MCF 10A (cell line): ENCODE results near the gene SOS2. TPM values are rescaled to one million over a fixed set of nuclear protein-coding genes. Genes with fewer than 3 reads are reported as not detected.

Experiments
- BruUV-seq: library from RNA; stranded (reverse); fragments of 400-500 nt; replicated peaks from 2 replicates; lab custom pipeline; 2021; lab: Mats Ljungman, UMichigan
- CTCF ChIA-PET: fragments of 300-600 bp; sonication (Branson Sonifier 250); formaldehyde crosslinking; extraction: SDS; loops from one replicate; lab custom pipeline; 2021; ENCODE audit warnings: antibody characterized with exemption, inconsistent platforms; lab: Yijun Ruan, JAX
- POLR2A ChIA-PET: fragments of 300-600, 350-650 bp; sonication (Branson Sonifier 250); formaldehyde crosslinking; extraction: SDS; loops from one replicate; lab custom pipeline; 2020; ENCODE audit warnings: antibody characterized with exemption, inconsistent platforms; lab: Yijun Ruan, JAX
- DNase-seq: peaks from one replicate; pipeline ENCODE4 v3.0.0-alpha.2; 2018; ENCODE audit not compliant: unreplicated experiment
- H3K27ac Mint-ChIP-seq: one replicate; pipeline ENCODE4 v1.8.0; 2022; ENCODE audit warnings: mild to moderate bottlenecking, low read depth, mixed read lengths; ENCODE audit not compliant: unreplicated experiment
- H3K27me3 Mint-ChIP-seq: one replicate; pipeline ENCODE4 v1.8.0; 2022; ENCODE audit warnings: mixed read lengths; ENCODE audit not compliant: insufficient read depth, unreplicated experiment
- H3K36me3 Mint-ChIP-seq: one replicate; pipeline ENCODE4 v1.8.0; 2022; ENCODE audit warnings: mild to moderate bottlenecking, moderate library complexity, mixed read lengths; ENCODE audit not compliant: insufficient read depth, unreplicated experiment
- H3K4me1 Mint-ChIP-seq: one replicate; pipeline ENCODE4 v1.8.0; 2022; ENCODE audit warnings: mixed read lengths; ENCODE audit not compliant: insufficient read depth, unreplicated experiment
- H3K4me3 Mint-ChIP-seq: one replicate; pipeline ENCODE4 v1.8.0; 2022; ENCODE audit warnings: mild to moderate bottlenecking, moderate library complexity, mixed read lengths; ENCODE audit not compliant: unreplicated experiment
- H3K9me3 Mint-ChIP-seq: one replicate; pipeline ENCODE4 v1.8.0; 2022; ENCODE audit warnings: mixed read lengths; ENCODE audit not compliant: unreplicated experiment
- CTCF ChIP-seq: fragments of 200-600 bp; IDR thresholded peaks from one replicate; pipeline ENCODE4 v1.8.0; 2022; ENCODE audit warnings: antibody characterized with exemption, mild to moderate bottlenecking; ENCODE audit not compliant: unreplicated experiment
- intact Hi-C: fragments of 100-400 bp; cut with micrococcal nuclease; formaldehyde crosslinking; loops from 2 replicates; pipeline ENCODE4 v1.14.1; 2022
- total RNA-seq: library from RNA; stranded (reverse); gene quantifications from 2 replicates; pipeline ENCODE4 v1.2.3, GENCODE V29; 2022

SOS2 gene
- total RNA-seq, 1 experiment from 2014 or later = 19.0 TPM

- intact Hi-C loops = no loop called here
- BruUV-seq = no TSS peak
- no peak for DNase-seq
Measured at GRCh38 chr14:50213795-50214194, 17.6 kb downstream of the SOS2 start.

GRCh38 chr14:50212726-50213125 is 18.7 kb downstream of the SOS2 start:
- no peak for TF ChIP-seq CTCF
- ChIA-PET CTCF (interaction anchor here (0.7 kb wide), 1 partner anchor 943 kb away, joined by 3 read pairs; no protein-coding TSS in a partner anchor), POLR2A (interaction anchor here (1.5 kb wide), 1 partner anchor 13 kb away, joined by 3 read pairs; no protein-coding TSS in a partner anchor)
- Mint-ChIP-seq H3K4me3 (no peak overlapping the region), H3K9me3 (no peaks in the 10 kb centered on the region), H3K27me3 (no peaks in the 10 kb centered on the region), H3K27ac (no peak overlapping the region), H3K4me1 (peaks cover 13% of the 10 kb centered on the region), H3K36me3 (no peaks in the 10 kb centered on the region)
- BruUV-seq = no TSS peak
- DNase-seq = no peak
- intact Hi-C loops = no loop called here

More at GRCh38 chr14:50213795-50214194, 17.6 kb downstream of the SOS2 start:
- CTCF ChIA-PET = interaction anchor here (0.6 kb wide), 1 partner anchor 107 kb away, joined by 5 read pairs; no protein-coding TSS in a partner anchor
- Mint-ChIP-seq H3K27ac (no peak overlapping the region), H3K9me3 (no peaks in the 10 kb centered on the region), H3K4me1 (peaks cover 13% of the 10 kb centered on the region), H3K36me3 (no peaks in the 10 kb centered on the region), H3K4me3 (no peak overlapping the region), H3K27me3 (no peaks in the 10 kb centered on the region)
- POLR2A ChIA-PET = no interaction called here
- TF ChIP-seq CTCF = no peak

DNA sequence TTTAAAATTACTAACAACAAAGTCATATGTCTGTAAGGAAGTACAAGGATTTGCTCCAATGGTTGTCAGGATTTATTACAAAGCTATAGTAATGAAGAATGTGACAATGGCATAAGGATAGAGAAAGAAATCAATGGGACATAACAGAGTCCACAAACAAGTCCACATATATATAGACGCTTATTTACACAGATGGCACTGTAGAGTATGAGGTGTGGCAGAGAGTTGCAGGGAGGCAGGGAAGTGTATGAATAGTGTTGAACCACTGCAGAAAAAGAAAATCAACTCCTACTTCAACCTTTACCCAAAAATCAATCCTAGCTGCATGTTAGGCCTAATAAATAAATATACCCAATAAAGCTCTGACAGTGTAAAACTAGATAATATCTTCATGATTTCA is 21.3 kb downstream of the SOS2 start:
- CTCF ChIA-PET = interaction anchor here (0.6 to 1.0 kb wide), 4 partner anchors 14 to 344 kb away, joined by 3 to 4 read pairs (median 4); no protein-coding TSS in a partner anchor
- H3K27me3 Mint-ChIP-seq = no peaks in the 10 kb centered on the region
- H3K9me3 Mint-ChIP-seq = no peaks in the 10 kb centered on the region
- peaks cover 8% of the 10 kb centered on the region for H3K4me1 Mint-ChIP-seq
- no peak overlapping the region for H3K4me3 Mint-ChIP-seq
- DNase-seq = no peak
- no TSS peak for BruUV-seq
- H3K27ac Mint-ChIP-seq = no peak overlapping the region
- no peak for TF ChIP-seq CTCF
- POLR2A ChIA-PET = interaction anchor here (1.2 to 1.6 kb wide), 4 partner anchors 9 to 52 kb away, joined by 3 to 5 read pairs (median 4); no protein-coding TSS in a partner anchor
- intact Hi-C loops = no loop called here
- H3K36me3 Mint-ChIP-seq = peaks cover 7% of the 10 kb centered on the region

- H3K4me3 Mint-ChIP-seq = no peak overlapping the region
- DNase-seq = no peak
- no TSS peak for BruUV-seq
- no peak overlapping the region for H3K27ac Mint-ChIP-seq
- H3K4me1 Mint-ChIP-seq = no peaks in the 10 kb centered on the region
- H3K9me3 Mint-ChIP-seq = no peaks in the 10 kb centered on the region
- ChIA-PET CTCF (interaction anchor here (0.6 to 0.7 kb wide), 4 partner anchors 18 to 375 kb away, joined by 3 read pairs; no protein-coding TSS in a partner anchor), POLR2A (interaction anchor here (1.4 kb wide), 1 partner anchor 14 kb away, joined by 3 read pairs; no protein-coding TSS in a partner anchor)
- intact Hi-C loops = no loop called here
- no peaks in the 10 kb centered on the region for H3K27me3 Mint-ChIP-seq
- peaks cover 35% of the 10 kb centered on the region for H3K36me3 Mint-ChIP-seq
- TF ChIP-seq CTCF = no peak
Measured at GRCh38 chr14:50198499-50198898, 32.9 kb downstream of the SOS2 start.
